Activated T-cell treated with anti-CD3 and anti-CD28 coated beads for 4 hours (primary cell): ENCODE measurements around the gene CUTC.
"Not testable (repeated sequence)": the region's sequence is repeated elsewhere in the genome, so short reads cannot be mapped to it uniquely, and the experiment has no call there.

Experiments
- DNase-seq: peaks from one replicate; pipeline ENCODE4 v3.0.0-alpha.2; 2020

Gene CUTC

DNA sequence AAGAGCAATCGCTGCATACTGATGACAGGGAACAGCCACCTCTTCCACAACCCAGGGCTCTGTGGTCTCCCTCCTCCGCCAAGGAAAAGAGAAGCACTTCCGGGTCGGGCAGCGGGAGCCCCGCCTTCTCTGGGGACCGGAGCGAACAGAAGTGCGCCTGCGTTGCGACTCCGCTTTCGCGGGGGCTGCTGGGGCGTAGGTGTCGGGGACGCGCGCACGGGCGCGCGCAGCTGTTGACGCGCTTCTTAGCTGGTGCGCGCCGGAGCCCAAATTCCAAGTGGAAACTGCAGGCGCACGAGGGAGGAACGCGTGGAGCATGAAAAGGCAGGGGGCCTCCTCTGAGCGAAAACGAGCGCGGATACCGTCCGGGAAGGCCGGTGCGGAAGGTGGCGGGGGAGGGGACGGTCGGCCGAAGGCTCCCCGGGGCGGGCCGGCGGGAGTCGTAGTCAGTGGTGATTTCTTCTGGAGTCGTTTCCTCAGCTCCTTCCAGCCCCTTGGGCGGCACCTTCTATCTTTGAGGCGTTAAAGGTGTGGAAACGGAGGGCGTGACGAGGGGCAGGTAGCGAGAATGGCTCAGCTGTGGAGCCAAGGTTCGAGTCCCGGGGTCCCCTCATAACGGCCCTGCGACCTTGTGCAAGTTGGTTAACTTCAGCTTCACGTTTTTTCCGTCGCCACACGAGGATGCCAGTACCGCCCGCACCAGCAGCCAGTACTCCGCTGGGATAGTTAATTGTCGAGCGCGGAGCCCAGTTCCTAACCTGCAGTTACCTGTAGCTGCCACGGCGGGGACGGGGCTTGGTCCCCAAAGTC is at the start of gene CUTC, which contains the start of gene COX15:
TSS of gene CUTC (plus strand) at position 202 of the 810 bp plus-strand sequence. CDS start at position 317, 115 bp downstream.
TSS of gene COX15 (minus strand) at position 95 of the 810 bp plus-strand sequence. CDS start at position 17, 78 bp downstream.
- DNase-seq, result peak; percentile 91

- DNase-seq, result no peak
These were observed 49.3 kb upstream of the CUTC start for GRCh38 chr10:99682752-99683151.

DNA sequence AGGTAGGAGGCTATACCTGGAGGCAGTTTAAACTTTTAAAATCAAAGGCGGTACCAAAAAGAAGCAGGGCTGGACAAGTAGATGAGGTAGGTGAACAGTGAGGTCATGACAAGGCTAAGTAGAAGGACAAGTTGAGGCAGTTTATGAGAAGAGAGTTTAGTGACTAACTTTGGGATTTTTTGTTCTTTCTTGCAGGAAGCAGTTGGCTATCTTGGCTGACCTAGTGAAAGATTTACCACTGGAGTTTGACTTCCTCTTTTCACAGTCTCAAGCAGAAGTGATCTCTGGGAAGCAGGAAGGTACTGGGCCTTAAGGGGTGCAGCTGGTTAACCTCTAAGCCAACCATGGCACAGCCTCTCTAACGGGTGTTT is 46.5 kb upstream of the CUTC start:
- DNase-seq, result no peak

GRCh38 chr10:99689461-99689860 is 42.6 kb upstream of the CUTC start:
- no peak for DNase-seq

- no peak for DNase-seq
These were observed 38.0 kb upstream of the CUTC start for GRCh38 chr10:99693933-99694583.

DNA sequence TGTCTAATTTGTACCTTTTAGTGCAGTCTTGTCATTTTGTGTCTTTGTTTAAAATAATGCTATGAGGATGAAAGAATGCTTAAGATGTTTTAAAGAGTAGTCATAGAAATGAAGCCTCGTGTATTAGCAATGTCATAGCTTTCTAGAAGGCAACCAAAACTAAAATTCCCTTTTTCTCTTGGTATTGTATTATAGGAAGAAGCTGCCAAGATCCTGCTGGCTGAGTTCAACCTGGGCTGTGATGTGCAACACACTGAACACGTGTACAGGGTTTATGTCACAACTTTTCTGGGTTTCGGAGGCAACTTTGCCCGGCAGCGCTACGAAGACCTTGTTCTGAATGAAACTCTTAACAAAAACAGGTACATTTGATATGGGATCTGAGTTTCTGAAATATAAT is 36.3 kb upstream of the CUTC start:
- no peak for DNase-seq

DNA sequence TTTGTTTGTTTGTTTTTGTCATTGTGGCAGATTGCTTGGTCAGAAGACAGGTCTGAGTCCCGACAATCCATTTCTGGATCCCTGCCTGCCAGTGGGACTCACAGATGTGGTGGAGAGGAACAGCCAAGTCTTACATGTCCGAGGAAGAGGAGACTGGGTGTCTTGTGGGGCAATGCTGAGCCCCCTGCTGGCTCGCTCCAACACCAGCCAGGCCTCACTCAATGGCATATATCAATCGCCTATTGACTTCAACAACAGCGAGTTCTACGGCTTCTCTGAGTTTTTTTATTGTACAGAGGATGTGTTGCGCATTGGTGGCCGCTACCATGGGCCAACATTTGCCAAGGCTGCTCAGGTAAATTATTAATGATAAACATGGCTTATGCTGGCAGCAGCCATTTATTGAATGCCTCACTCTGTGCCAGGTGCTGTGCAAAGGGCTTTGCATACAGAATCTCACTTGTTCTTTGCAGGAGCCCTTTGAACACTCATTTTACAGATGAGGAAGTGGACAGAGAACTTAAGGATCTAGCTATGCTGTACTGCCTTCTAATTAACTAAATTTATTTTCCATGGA is 33.4 kb upstream of the CUTC start:
- DNase-seq, result no peak

- no peak for DNase-seq
These were observed 31.4 kb upstream of the CUTC start for GRCh38 chr10:99700649-99701048.

GRCh38 chr10:99708428-99709012 is 23.5 kb upstream of the CUTC start:
- DNase-seq, result no peak

GRCh38 chr10:99709480-99710229 is 22.4 kb upstream of the CUTC start:
- DNase-seq, result no peak

GRCh38 chr10:99711129-99711719 is 20.8 kb upstream of the CUTC start:
- peak; percentile 11 for DNase-seq

DNA sequence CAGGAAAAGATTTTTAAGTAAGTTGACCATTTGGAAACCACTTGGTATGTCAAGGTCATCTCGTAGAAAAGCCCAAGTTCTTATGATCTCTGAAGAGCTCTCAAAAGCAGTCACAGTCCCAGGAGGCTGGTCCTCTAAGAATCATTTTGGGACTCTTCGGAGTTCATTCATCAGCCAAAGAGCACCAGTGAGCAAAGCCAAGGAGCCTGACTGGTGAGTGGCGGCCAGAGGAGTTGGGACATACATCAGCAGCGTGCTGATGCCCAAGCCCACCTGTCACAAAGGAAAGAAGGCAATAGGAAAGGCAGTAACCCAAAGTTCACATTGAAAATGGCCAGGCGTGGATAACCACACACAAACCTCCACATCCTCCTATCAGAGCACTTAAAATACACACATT is 17.6 kb upstream of the CUTC start:
- DNase-seq, result no peak

GRCh38 chr10:99720387-99720786 is 11.6 kb upstream of the CUTC start:
- DNase-seq, result no peak

GRCh38 chr10:99730026-99730425 is 2.0 kb upstream of the CUTC start:
- DNase-seq, result no peak

GRCh38 chr10:99731306-99732032 is 565 bp upstream of the CUTC start:
- DNase-seq, result no peak

DNA sequence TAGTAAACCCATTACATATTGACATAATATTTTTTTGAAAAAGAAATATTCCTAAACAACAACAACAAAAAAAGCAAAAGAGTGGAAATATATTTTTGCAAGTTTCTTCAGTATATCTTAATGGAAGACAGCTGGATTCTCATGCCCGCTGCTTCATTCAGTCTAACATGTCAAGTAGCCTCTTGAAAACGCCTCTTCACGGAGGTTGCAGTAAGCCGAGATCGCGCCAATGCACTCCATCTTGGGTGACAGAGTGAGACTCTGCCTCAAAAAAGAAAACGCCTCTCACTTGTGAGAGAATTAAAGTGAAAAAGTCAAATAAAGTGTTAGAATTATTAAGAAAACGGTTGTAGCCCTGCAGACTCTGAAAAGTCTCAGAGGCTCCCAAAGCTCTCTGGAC is 1.3 kb downstream of the CUTC start:
- no peak for DNase-seq

DNA sequence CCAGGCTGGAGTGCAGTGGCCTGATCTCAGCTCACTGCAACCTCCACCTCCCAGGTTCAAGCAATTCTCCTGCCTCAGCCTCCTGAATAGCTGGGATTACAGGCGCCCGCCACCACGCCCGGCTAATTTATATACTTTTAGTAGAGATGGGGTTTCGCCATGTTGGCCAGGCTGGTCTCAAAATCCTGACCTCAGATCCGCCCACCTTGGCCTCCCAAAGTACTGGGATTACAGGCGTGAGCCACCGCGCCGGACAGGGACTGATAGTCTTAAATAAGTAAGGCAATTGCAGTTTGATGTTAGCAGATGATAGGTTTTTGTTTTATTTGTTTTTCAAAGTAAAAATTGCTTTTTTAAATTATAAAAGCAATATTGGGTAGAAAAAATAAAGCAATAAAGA is 2.1 kb downstream of the CUTC start:
- not testable (repeated sequence) for DNase-seq

DNA sequence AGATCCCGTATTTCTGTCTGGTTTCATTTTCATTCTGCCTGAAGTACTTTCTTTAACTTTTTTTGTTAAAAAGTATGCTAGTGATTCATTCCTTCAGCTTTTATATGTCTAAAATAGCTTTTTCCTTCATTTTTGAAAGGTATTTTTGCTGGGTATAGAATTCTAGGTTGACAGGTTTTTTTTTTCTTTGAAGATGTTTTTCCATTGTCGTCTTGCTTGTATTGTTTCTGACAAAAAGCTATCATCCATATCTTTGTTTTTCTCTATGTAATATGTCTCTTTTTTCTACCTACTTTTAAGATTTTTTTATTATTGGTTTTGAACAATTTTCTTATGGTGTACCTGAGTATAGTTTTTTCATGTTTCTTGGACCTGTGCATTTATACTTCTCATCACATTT is 8.2 kb downstream of the CUTC start:
- DNase-seq, result no peak

DNA sequence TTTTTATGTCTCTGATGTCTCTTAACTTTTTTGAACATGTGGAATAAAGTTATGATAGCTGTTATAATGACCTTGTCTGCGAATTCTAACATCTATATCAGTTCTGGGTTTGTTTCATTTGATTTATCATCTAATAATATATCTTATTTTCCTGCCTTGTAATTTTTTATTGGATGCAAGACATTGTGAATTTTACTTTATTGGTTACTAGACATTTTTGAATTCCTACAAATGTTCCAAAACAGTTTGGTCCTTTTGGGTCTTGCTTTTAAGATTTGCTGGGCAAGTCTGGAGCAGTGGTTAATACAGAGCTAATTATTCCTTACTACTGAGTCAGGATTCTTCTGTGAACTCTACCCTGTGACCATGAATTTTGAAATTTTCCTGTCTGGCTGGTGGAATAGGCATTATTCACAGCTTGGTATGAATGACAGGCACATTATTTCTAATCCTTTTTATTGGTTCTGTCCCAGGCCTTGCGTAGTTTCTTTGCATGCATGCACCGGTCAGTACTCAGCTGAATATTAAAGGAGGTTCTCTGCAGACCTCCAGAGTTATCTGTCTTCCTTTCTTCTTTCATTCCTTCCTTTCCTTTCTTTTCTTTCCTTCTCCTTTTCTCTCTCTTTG is 9.0 kb downstream of the CUTC start:
- DNase-seq, result no peak

GRCh38 chr10:99742254-99742653 is 10.2 kb downstream of the CUTC start:
- no peak for DNase-seq

GRCh38 chr10:99742701-99743100 is 10.7 kb downstream of the CUTC start:
- no peak for DNase-seq
